Activated CD4-positive, alpha-beta T cell treated with anti-CD3 and anti-CD28 coated beads for 4 hours (primary cell): ENCODE data around the gene BEND7.
"Not testable (repeated sequence)": the region's sequence is repeated elsewhere in the genome, so short reads cannot be mapped to it uniquely, and the experiment has no call there.

Experiments used
- DNase-seq, 2 donors: peaks; one replicate each; pipeline ENCODE4 v3.0.0-alpha.2; 2020

BEND7 gene, protein sequence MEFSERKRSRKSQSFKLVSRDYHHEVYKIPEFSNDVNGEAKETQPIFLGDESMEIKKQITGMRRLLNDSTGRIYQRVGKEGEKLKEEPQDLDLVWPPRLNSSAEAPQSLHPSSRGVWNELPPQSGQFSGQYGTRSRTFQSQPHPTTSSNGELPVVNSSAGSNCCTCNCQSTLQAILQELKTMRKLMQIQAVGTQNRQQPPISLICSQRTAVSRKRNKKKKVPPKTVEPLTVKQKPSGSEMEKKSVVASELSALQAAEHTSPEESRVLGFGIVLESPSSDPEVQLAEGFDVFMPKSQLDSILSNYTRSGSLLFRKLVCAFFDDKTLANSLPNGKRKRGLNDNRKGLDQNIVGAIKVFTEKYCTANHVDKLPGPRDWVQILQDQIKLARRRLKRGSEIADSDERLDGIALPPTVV

DNA sequence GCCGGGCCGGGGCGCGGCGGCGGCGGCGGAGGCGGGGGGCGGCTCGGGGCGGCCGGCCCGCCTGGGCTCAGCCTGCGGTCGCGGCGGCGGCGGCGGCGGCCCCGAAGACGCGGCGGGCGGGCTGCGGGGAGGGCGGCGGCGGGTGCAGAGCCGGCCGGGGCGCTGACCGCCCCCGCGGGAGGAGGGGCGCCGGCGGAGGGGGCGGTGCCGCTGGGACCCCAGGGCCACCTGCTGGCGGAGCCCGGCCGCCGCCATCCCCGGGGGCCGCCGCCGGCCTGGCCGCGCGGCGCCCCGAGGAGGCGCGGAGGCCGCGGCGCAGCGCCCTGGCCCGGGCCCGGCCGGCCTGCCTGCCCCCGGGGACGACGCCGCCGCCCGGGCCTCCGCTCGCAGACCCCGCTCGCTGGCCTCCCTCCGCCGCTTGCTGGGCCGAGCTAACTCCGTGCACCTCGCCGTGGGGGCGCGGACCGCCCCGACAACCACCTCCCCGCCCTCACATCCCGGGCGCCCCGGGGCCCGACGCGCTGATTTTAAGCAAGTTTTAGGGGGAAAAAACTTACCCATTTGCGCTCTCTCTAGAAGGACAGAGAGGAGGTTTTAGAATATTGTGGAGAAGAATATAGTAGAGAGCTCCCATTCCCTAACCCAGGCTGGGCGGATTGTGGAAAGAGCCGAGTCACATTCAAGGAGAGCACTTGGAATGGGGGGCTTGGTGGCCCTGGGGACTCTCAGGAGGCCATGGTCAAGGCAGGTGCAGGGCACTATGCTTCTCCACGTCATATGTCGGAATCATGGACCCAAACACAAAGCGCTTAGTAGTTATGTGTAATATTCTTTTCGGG is at the start of gene BEND7:
Gene BEND7 (minus strand): TSS at position 140 of the 839 bp plus-strand sequence. CDS start 481 bp downstream, outside the sequence.
- no peak for DNase-seq

DNA sequence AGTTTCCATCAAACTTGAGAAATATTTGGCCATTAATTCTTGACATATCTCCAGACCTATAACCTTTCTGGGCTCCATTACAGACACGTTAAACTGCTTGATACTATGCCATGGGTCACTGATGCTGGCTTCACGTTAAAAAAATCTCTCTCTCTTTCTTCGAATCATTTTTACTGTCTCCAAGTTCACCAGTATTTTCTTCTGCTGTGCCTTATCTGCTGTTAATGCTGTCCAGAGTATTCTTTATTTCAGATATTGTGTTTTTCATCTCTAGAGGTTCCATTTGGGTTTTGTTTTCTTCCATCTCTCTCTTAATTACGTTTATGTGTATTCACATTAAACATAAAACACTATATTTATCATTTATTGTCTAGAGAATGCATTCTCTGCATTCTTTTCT is 45.1 kb upstream of the BEND7 start:
- DNase-seq, result no peak

DNA sequence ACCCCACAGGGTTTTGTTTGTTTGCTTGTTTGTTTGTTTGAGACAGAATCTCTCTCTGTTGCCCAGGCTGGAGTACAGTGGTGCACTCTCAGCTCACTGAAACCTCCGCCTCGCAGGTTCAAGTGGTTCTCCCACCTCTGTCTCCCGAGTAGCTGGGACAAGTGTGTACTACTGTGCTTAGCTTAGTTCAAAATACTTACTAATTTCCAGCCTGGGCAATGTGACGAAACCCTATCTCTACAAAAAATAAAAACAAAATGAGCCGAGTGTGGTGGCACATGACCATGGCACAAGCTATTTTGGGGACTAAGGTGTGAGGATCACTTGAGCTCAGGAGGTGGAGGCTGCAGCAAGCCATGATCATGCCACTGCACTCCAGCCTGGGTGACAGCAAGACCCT is 42.7 kb upstream of the BEND7 start:
- DNase-seq, result no peak

DNA sequence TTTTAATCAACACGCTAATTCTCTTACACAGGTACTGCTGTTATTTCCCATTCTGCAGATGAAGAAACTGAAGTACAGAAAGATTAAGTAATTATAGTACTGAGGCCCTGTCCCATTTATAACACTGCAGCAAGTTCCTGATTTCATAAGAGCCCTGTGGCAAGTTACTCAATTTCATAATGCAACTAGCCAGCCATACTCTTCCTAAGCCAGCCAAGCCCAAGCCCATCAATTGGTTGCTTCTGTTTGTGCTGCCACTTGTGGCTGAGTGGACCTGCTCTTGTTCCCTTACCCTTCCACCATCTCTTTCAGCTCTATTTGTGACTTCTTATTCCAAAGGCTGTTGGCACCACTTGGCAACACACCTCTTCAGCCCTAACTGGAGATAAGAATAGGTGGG is 38.2 kb upstream of the BEND7 start:
- no peak for DNase-seq

DNA sequence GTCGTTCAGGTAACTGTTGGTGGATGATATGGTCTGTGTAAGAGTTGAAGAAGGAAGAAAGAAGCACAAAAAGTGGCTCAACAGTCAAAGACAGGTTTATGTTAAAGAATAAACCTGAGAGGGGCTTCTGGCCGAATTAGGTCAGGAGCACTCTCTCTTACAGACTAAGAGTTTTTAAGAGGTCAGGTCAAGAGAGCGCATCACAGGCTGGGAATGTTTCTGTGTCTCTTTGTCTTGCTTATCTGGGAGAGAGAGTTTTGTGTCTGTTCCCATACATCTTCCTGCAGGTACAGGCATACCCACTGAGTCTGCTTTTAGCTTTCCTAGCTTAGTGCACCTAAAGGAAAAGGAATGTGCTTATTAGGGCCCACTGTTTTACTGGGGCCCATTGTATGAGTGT is 35.8 kb upstream of the BEND7 start:
- DNase-seq, result no peak

DNA sequence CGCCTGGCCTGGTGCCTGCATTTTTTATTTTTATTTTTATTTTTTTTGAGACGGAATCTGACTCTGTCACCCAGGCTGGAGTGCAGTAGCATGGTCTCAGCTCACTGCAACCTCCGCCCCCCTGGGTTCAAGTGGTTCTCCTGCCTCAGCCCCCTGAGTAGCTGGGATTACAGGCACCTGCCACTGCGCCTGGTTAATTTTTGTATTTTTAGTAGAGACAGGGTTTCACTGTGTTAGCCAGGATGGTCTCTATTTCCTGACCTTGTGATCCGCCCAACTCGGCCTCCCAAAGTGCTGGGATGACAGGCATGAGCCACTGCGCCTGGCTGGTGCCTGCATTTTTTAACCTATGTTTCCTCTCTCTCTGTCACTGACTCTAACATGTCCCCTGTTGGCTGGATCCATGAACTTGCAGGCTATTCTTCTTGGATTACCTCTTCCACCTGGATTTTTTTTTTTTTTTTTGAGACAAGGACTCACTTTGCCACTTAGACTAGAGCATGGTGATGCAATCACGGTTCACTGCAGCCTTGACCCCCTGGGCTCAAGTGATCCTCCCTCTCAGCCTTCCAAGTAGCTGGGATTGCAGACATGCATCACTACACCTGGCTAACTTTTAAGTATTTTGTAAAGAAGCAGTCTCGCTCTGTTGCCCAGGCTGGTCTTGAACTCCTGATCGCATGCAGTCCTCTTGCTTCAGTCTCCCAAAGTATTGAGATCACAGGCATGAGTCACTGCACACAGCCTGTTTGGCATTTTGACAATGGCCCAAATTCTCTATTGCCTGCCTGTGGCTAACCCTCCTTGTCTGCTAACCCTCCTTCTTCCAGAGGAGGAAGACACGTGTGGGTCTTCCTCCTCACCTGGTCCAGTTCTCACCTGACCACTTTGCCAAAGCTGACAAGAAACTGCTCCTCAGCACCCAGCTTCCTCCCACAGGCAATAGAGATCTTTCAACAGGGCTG is 34.9 kb upstream of the BEND7 start:
- DNase-seq, result no peak

DNA sequence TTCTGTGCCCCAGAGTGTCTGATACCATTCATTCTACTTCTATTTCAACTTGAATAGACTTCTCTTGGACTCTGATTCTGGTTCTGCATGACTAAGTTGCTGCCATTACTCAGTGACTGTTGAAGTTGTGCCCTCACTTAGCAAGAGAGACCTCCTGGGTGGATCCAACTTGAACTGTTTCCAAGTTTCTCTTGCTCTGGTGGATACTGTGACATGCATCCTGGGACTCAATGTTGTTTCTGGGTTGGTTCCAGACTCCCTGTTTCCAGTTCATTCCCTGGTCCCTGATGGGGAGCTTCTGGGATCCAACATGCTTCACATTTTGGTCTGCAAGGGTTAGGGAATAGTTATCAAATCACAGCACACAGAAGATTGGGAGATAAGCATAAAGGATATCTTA is 31.8 kb upstream of the BEND7 start:
- DNase-seq, result no peak

DNA sequence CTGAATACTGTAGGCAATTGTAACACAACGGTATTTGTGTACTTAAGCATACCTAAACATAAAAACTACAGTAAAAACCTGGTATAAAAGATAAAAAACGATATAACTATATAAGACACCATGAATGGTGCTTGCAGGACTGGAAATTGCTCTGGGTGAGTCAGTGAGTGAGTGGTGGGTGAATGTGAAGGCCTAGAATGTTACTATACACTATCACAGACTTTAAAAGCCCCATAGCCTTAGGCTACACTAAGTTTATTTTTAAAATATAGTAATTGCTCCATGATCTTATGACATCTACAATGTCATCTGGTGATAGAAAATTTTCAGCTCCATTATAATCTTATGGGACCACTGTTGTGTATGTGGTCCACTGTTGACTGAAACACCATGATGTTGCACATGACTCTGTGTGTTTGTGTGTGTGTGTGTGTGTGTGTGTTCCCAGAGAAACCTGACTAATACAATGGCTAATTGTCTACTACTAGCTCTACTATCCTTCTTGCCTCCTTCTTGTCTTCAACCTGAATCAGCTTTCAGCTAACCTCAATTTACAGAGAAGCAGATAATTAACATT is 30.4 kb upstream of the BEND7 start:
- no peak for DNase-seq

DNA sequence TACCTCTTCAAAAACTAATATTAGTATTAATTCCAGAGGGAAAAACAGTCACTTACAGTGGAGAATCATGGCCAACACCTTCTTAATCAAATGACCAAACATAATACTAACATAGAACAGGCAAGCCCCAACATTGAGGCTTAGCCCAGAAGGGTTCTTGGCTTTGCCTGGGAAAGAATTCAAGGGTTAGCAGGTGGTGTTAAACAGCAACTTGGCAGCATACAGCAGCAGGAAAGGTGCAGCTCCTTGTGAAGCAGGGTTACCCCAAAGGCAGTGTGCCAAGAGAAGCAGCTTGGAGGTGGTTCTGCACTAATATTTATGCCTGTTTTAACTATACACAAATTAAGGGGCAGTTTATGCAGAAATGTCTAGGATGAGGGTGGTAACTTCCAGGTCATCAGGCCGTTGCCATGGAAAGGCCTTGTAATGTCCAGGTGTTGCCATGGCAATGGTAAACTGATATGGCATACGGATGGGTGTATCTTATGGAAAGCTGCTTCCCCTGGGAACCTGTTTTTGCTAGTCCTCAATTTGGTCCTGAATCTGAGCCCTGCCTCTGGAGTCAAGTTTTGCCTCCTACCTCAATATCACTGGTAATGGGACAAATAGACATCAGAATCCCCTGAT is 27.2 kb upstream of the BEND7 start:
- no peak for DNase-seq

DNA sequence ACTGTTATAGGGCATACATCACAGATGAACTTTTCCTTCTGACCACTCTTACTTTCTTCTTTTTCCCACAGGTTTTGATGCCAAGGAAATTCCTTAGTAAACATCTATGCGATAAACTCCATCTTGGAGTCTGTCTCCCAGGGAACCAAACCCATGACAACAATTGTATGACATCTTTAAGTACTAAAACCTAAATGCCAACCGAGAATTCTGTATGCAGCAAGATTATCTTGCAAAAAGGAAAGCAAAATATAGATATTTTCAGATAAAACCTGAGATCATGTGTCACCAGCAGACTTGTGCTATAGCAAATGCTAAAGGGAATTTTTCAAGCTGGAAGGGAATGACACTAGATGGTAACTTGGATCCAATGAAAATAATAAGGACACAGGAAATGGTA is 22.0 kb upstream of the BEND7 start:
- DNase-seq, result no peak

DNA sequence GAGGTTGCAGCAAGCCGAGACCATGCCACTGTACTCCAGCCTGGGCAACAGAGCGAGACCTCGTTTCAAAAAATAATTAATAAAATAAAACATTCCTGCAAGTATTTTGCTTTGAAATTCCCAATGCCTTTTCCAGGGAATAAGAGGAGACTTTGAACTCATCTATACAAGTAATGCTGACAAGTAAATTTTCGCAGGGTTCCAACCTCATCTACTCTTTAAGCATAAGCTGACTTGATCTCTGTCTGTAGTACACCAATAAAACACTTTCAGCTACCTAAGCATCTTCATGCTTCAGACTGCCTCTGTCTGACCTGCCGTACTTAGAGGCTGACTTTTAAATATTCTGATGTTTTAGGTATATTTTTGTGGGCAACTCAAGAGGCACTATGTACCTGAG is 13.7 kb upstream of the BEND7 start:
- no peak for DNase-seq

DNA sequence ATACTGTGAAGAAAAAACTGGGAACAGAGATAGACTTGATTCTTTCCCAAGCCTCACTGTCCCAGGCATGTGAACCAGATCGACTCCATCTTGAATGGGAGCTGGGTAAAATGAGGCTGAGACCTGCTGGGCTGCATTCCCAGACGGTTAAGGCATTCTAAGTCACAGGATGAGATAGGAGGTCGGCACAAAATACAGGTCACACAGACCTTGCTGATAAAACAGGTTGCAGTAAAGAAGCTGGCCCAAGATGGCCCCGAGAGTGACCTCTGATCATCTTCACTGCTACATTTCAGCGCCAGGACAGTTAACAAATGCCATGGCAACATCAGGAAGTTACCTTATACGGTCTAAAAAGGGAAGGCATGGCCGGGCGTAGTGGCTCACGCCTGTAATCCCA is 9.2 kb upstream of the BEND7 start:
- not testable (repeated sequence) for DNase-seq

DNA sequence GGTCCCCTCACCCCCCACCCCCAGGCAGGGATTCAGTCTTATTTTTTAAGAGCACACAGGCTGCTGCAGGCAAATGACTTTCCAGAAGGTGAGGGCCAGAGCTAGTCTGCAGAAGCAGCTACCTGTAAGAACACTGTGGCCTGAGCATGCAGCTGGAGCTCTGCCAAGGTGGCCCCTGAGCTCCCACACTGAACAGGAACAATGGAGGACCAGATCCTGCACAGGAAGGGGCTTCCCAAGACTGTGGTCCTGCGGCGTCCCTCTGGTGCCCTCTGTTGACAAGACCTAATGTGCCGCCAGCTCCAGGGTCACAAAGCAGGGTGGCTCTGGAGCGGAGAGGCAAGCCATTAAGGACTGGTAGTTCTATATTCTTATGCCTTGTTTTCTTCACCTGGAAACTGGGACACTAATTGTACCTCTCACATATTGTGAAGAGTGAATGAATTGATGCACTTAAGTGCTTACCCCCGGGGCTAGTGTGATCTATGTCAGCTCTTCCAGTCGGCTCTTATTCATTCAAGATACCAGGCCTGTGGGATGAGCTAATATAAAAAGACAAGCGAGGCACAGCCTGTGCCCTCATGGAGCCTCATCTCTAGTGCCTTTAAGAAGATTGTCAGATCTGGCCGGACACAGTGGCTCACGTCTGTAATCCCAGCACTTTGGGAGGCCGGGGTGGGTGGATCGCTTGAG is 8.0 kb upstream of the BEND7 start:
- DNase-seq, result no peak

DNA sequence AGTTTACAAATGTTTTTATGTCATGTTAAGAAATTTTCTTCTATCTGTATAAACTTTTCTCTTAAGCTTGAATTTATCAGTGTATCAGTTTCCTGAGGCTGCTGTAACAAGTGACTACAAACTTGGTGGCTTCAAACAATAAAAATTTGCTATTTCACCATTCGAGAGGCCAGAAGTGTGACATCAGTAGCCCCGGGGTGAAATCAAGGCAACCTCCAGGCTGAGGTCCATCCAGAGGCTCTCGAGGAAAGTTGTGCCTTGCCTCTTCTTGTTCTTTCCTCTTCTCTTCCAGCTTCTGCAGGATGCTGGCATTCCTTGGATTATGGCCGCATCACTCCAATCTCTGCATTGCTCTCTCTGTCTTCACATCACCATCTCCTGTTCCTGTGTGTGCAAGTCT is 6.5 kb upstream of the BEND7 start:
- no peak for DNase-seq

DNA sequence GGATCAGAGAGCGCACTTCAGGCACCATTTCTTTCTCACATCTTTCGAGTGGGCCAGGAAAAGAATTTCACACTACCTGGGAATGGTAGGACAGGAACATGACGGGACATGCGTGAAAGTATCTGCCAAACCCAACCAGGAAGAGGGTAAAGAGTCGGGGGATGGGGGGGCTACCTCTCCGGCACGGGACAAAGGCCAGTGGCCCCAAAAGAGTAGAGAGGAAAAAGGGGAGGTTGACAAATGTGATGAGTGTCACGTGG is 830 bp upstream of the BEND7 start:
- no peak for DNase-seq

DNA sequence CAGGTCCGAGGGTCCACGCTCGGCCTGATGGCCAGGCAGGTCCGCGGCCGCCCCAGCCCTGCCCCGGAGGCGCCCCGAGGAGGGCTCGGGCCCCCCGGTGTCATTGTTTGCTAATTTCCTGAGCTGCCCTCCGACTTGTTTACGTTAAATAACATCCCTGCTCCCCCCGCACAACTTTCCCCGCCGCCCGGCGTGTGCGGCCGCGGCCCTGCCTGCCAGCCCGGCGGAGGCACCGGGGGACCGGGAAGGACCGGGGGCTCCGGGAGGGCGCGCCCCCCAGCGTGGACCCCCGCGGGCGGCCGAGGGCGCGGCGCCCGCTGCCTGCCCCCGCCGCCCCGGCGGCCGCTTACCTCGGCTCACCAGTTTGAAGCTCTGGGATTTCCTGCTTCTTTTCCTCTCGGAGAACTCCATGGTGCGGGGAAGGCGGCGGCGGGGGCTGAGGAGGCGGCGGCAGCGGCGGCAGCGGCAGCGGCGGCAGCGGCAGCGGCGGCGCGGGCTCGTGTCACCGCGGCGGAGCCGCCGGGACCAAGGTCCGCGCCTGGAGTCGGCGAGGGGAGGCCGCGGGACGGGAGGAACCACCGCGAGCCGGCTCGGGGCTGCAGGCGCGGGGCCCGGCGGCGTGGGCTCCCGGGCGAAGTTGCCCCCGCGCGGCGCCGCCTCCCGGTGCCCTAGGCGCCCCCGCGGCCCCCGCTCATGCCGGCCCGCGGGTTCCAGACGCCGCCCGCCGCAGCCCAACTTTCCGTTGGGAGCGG is 515 bp downstream of the BEND7 start:
- DNase-seq, result no peak

DNA sequence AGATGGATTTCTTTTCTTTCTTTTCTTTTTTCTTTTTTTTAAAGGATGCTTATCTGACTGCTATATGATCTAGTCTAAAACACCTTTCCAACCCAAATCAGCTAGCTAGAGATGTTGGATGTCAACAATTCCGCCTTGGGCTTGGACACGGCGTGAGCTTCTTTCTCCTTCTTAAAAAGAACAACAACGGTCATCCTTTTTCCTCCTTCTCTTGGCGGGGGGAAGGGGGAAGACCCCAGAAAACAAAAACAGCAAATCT is 1.0 kb downstream of the BEND7 start:
- DNase-seq, result no peak

DNA sequence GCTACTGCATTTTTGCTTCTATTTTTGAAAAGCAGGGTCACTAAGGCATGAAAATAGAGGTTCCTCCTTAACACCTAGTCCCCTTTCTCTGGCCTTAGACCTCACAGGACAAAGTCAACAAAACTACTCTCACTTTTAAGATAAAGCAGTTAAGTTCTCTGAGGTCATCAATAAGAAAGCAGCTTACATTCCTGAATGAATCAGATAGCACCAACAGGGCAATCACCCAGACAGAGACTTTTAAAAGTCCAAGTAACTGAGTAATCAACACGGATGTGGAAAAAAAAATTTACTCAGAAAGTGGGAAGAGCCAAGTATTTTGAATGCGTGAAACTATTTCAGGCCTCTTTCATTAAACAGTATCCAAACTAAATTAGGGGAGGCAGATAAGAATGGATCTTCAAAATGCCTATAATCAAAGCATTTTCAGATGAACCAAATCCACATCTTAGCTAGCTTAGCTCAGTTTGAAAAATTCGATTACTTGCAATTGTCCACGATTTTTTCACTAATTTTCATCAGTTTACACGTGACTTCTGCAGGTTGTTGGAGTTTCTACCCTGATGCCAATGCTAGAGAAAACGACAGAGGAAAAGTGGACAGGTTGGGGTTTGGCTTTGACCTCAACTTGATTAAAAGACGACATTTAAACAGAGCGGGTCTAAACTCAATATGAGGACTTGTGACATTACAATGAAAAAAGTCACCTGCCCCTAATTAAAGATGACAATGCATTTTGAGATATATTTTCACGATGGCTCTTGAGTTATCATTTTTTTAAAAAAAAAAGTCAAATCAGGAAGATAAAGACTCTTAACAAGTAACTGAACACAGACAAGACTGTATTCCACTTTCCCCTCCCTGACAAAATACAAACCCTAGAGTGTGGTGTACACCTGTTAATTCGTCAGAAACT is 1.6 kb downstream of the BEND7 start:
- DNase-seq, result no peak

DNA sequence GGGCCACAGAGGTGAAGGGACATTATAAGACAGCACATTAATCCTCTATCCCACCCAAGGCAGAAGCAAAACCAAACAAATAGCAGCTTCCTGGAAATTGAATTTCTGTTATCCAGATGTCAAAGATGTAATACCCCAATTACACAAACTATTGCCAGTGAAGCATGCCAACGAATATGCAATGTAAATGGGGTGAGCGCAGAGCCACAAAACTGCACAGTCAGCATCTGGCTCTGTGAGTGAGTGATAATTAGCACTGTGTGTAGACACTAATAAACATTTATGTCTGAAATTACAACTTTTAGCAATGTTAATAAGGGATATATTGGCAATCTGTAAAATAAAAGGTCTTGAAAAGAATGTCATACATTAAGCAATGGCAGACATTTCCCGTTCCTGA is 3.2 kb downstream of the BEND7 start:
- DNase-seq, result no peak

DNA sequence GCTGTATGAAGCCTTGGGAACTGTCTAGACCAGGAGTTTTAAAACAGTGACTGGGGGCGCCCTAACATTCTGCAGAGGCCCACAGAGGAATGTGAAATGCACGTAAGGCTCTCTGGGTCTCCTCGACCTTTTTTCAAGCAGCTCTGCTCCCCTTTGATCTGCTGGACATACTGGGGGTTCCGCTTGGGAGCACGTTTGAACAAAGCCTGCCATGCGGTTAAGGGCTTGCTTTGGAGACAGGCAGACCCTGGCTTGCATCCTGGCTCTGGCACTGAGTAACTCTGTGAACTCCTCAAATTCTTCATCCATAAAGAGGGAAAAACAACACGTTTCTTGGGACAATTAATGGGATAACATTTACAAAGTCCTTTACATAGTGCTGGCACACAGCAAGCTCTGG is 7.8 kb downstream of the BEND7 start:
- DNase-seq, result no peak
